ENCODE measurements around the gene RIN1. TPM values are rescaled to one million over a fixed set of nuclear protein-coding genes. Genes with fewer than 3 reads are reported as not detected.
A peak's percentile ranks its signal among the peaks of the same experiment; 100 is the strongest.
"Not testable (repeated sequence)": the region's sequence is repeated elsewhere in the genome, so short reads cannot be mapped to it uniquely, and the experiment has no call there.

The RIN1 gene
- total RNA-seq, 1 donor from 2014 or later, result 16.0 TPM

DNA sequence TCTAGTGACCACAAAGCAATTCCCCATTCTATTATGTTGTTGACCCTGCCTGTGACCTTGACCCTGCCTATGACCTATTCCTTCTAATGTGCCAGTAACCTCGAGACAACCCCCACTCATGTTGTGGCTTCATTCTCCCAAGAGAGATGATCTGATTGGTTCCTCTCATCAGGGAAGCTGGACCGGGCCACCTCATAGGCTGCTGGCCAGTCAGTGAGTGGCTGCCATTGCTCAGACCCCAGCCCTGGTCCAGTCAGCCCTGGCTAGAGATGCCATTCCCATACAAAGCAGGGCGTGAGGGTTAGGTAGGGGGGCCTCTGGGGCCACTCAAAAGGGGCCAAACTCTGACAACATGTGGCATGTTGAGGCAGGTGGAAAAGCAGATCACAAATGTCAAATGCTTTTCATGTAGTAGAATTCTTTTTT is 23.4 kb upstream of the RIN1 start:
- DNase-seq (ENCODE audit: low spot score), result no peak

DNA sequence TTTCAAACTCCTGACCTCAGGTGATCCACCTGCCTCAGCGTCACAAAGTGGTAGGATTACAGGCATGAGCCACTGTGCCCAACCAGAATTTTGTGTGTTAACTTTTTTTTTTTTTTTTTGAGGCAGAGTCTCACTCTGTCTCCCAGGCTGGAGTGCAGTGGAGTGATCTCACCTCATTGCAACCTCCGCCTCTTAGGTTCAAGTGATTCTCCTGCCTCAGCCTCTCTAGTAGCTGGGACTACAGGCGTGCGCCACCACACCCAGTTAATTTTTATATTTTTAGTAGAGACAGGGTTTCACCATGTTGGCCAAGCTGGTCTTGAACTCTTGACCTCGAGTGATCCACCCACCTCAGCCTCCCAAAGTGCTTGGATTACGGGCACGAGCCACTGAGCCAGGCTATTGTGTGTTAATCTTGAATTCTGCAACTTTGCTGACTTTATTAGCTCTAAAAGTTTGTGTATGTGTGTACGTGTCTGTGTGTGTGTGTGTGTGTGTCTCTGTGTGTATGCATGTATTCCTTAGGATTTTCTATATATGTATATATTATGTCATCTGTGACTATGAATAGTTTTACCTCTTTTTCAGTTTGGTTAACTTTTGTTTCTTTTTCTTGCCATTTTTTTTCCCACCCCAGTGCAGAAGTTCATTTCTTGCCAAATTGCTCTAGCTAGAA is 14.5 kb upstream of the RIN1 start:
- DNase-seq (ENCODE audit: low spot score), result not testable (repeated sequence)

DNA sequence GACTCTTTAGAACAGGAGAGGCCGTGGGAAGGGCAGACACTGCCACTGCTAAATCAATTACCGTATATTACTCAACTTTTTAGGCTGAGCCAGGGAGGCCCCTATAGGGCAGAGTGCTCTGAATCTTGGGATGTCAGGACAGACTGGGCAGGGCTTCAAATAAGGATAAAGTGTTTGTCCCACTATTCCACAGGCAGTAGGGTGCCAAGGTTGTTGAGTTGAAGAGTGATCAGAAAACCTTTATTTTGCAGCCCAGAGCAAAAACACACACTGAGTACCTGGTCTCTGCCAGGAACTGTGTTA is 12.8 kb upstream of the RIN1 start:
- DNase-seq (ENCODE audit: low spot score), result no peak

DNA sequence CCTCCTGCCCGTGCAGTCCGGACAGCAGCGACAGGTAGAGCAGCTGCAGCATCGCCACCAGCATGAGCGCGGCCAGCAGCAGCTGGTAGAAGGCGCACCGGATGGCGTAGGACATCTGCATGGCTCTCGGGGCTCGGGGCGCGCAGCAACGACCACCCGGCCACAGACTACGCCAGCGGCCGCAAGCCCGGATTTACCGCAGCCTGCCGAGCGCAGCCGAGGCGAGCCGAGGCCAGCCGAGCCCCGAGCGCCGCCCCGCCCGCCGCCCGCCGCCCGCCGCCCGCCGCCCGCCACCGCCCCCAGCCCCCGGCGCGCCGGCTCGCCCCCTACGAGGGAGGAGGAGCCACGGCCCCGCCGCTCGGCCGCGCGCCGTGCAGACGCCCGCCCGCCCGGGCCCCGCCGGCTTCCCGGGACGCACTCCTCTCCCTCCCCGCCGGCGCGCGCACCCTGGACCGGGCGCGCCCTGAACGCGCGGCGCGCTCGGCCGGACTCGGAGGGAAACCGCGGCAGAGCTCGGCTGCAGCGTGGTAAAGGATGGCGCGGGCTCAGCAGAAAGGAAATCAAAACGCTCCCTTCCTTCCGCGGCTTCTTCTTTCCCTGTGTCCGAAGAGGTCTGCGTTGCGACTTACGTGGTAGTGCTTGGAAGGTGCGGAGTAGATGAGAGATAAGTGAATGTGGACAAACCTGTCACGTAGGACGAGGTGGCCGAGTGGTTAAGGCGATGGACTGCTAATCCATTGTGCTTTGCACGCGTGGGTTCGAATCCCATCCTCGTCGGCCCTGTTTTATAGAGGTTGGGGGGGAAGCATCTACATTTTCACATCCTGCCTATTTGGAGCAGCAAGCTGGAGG is 11.4 kb upstream of the RIN1 start, which contains the start of gene B4GAT1:
B4GAT1 (minus strand) TSS at position 205 of the 852 bp plus-strand sequence; CDS start at position 121, 84 bp downstream.
- DNase-seq (ENCODE audit: low spot score), result peak; percentile 89

DNA sequence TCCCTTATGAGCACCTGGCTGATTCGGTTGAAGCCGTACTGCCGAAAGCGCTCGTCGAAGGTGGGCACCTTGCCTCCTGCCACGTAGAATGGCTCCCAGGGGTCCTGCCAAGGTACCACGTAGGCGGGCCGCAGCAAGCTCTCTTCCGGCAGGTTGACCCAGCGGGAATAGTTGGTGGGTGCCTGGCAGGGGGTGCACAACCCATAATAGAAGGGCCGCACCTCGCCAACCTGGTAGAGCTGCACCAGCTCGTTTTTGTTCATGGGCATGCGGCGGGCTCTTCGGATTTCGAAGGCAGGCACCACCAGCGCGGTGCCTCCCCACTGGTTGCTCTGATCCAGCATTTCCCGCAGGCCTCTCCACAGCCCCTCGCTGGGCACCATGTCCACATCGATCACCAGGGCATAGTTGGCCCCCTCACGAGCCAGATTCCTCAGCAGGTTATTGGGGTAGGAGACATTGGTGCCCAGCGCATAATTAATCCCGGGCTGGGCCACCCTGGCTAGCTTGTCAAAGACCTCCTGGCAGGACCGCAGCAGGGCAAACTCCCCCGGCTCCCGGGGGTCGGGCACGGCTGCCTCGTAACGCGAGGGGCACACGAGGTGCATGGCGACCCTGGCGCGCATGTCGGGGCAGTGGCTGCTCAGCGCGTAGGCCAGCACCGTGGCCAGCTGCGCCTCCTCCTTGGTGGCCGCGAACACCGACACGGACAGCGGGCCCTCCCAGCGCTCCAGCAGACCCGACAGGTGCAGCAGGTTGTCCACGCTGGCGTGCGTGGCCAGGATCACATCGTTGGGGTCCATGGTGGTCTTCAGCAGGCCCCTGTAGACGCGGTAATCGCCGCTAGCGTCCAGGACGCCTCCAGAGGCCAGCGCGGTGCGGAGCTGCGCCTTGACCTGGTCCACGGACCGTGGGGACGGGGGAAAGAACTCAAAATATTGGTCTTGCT is 10.5 kb upstream of the RIN1 start:
- DNase-seq (ENCODE audit: low spot score), result no peak

DNA sequence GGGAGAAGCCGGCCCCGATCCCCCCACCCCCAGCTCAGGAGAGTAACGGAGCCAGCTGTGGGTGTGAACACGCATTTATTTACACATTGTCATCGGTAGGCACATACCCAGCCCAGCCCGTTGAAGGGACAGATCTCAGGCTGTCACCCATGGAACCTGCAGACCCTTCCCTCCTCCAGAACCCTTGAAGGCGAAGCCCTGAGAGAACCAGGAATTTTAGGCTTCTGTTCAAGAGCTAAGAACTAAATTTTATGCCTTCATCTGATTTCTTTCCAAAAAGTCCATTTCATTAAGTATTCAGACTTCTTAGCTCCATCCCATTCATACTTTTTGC is 9.0 kb upstream of the RIN1 start:
- DNase-seq (ENCODE audit: low spot score), result no peak

DNA sequence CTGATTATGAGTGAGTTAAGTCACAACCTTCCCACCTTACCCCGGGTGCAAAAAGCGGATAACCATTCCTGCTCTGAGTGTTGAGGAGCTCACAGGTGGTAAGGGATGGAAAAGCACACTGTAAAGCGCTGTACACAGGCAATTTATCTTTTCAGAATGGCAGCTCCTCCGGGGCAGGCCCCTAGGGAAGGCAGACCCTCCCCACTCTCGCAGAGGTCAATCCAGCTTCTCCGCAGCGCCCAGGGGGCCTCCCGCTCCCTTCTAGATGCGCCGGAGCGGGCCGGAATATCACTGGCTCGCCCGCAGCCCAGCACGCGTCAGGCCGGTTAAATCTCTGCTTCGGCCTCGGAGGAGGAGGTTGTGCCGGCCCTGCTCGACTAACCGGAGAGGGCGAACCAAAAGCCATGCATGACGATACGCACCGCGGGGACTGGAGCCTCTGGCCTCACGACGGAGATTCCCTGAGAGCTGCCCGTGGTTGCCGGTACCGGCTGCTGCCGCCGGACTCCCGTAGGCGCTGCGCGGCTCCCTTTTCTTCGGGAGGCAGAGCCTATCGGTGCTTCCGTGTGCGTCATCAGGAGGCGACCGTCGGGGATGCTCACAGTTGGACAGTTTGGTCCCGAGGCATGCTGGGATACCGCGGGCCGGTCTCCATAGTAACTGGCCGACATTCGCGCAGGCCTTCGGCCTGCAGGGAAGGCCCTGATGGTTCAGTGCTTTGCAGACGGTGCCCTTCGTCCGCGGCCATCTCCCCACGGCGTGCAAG is 8.5 kb upstream of the RIN1 start, which contains the start of gene BRMS1:
BRMS1 (minus strand) TSS at position 555 of the 766 bp plus-strand sequence. CDS start 2,870 bp downstream, outside the sequence.
- DNase-seq (ENCODE audit: low spot score), result peak; percentile 99

DNA sequence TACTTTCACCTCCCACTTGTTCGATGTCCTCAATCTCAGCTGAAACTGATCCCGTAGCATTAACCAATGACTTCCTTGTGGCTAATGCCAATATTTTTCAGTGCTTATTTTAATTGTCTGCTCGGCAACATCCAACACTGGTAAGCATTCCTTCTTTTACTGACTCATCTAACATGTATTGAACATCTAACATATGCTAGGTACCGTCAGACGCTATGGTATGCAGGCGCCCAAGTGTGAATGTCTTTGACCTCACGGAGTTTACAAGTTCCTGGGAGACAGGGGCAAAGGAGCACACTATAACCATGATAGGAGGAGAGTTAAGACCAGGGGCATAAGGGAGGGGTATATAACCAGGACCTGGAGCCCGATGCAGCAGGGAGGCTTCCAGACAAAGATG is 6.9 kb upstream of the RIN1 start:
- DNase-seq (ENCODE audit: low spot score), result no peak

DNA sequence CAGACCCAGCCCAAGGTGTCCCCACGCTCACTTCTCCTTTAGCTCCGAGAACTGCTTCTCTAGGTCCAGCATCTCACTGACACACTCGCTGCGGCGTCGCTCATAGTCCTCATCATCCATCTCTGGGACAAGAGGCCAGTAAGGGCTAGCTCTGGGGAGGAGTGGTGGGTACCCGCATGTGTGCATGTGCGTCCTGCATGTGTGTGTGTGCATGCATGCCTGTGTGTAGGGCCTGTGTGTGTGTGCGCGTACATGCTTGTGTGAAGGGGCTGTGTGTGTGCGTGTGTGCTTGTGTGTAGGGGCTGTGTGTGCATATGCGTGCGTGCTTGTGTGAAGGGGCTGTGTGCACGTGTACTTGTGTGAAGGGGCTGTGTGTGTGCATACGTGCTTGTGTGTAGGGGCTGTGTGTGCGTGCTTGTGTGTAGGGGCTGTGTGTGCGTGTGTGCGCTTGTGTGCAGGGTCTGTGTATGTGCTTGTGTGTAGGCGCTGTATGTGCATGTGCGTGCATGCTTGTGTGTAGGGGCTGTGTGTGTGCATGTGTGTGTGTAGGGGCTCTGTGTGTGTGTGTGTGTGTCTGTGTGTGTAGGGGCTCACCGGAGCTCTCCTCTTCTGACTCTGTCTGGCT is 5.4 kb upstream of the RIN1 start:
- no peak for DNase-seq (ENCODE audit: low spot score)

DNA sequence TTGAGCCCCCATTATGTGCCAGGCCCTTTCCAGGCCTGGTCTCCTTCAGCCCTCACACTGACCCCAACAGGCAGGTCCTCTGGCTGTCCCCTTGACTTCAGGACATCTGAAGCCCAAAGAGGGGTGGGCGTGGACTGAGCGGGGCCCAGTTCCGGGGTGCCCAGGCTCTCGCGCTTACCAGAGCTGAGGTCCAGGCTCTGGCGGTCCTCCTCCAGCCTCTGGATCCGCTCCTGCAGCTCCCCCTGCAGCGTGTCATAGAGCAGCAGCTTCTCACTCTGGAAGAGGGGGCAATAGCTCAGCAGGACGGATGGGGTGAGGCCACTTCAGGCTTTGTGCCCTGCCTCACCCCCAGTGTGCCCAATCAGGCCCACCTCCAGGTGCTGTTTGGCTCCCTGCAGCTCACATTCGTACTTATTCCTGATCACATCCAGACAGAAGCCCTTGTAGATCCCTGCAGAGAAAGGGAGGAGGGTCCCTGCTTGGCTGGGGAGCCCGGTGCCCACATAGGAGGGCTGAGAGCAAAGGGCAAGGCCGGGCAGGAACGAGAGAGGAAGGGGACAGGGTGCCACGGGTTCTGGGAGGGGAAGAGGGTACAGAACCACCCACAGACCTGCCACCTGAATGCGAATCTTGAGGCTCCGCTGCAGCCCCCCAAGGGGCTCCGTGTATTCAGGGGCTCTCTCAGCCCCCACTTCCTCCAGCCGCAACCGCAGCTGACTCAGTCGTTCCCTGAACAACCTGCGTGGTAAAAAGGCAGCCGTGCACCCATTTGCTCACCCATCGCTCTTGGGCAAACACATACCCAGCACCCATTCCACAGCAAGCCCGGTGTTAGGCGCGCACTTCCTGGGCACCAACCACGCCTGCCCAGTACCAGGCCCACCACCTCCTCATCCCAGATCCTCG is 4.6 kb upstream of the RIN1 start:
- DNase-seq (ENCODE audit: low spot score), result no peak

DNA sequence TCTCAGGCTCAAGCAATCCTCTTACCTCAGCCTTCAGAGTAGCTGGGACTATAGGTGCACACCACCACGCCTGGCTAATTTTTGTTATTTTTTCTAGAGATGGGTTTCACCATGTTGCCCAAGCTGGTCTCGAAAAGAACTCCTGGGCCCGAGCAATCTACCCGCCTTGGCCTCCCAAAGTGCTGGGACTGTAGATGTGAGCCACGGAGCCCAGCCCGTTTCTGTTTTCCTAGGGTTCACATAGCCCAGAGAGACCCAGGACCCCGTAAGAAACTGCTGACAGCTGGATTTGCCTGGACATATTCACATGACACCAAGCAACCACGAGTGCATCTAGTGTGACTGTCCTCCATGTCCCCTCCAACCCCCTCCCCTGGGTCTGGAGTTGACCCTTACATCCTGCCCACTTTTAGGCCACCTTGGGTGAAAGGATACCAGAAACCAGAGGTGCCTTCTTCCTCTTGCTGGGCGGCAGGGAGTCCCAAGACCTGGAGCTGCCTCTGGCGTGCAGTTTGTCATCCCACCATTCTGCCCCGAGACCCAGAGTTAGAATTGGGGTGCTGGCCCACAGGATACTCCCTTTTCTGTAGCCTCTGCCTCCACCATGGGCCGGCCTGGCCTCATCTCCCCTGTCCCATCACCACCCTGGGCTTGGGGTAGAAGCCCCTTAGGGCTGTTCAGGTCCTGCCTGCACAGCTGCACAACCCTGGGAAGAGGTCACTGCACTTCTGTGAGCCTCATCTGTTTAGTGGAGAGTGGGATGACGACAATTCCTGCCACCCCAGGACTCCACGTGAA is 3.7 kb upstream of the RIN1 start:
- DNase-seq (ENCODE audit: low spot score), result no peak

DNA sequence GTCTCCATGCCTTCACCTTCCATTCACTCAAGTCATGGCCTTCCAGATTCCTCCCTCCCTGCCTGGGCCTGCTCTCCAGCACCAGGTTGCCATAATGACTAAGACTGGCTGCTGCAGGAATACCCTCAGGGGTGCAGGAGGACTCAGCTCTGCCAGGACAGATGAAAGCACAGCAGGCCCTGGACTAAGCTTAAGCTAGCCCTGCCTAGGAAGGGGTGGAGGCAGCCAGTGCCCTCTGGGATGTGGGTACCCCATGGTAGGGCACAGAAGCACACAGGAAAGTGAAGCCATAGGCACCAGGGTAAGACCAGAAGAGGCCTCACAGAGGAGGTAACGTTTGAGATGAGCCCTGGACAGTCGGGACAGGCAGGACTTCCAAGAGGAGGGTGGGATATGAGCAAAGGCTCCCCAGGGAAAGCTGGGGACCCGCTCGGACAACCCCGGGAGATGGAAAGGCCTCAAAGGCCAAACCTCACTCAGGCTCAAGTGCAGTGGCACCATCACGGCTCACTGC is 3.0 kb upstream of the RIN1 start:
- no peak for DNase-seq (ENCODE audit: low spot score)

DNA sequence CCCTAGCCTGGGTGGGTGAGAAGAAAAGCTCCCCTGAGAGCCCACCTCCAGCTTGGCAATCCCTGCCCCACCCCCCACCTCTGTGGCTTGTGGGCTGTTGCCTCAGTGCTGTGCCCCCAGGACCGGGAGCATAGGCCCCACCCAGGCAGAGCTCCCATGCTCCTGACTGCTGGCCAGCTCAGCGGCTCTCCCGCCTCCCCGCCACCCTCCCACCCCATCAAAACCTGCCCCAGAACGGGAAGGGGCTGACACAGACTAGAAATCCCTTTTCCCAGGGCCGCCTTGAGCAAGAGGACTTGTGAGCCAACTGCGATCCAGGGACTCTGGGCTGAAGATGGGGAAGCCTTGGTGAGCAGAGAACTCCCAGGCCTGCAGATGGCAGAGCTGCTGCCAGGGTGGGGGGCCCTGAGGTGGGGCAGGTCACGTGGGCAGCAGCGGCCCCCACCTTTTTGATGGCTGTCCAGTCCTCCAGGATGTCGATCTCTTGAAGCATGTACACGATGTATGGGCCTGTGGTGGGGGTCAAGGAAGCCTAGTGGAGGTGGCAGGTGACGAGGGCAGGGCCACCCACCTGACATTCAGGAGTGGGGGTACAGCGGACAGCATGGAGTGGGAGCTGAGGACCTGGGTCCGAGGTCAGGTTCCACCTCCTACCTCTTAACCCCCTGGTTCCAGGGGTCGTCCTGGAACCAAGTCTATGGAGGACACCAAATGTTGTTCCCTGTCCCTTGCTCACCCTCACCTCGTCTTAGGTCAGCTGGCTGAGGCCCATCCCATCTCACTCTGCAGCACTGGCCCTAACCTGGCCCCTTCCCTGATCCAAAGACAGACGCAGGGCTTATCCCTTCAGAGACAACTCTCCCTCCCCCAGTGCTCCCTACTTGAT is 2.3 kb upstream of the RIN1 start:
- no peak for DNase-seq (ENCODE audit: low spot score)

DNA sequence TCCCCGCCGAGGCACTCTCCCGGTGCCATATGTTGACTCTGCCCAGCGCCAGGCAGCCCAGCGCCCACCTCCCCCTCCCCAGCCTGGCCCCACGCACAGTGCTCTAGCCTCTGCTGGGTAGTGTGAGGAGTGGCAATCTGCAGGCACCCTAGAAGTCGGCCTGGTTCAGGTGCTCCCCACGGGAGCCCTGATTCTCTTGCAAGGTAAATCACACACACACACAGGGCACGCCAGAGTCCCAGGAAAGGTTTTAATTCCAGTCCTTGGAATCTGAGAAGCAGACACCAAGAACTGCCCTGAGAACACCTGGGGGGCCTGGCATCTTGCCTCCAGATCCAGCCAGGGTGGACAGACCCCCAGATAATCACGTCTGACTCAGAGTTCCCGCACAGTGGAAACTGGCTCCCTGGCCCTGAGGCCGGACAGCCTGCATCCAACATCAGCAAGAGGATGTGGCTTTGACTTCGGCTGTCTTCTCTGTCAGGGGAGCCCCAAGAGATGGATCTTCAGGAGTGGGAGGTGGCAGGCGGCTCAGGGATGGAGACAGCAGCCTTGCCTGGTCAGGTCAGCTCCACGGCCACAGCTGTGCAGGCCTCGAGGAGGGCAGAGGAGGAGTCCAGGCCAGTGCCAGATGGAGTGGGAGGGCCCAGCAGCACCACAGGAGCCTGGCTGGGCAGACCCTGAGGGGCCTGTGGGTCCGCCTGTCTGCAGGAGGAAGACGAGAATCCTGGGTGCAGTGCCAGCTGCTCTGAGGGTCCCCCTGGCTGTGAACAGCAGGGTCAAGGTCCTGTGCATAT is 1.1 kb upstream of the RIN1 start:
- DNase-seq (ENCODE audit: low spot score), result no peak

DNA sequence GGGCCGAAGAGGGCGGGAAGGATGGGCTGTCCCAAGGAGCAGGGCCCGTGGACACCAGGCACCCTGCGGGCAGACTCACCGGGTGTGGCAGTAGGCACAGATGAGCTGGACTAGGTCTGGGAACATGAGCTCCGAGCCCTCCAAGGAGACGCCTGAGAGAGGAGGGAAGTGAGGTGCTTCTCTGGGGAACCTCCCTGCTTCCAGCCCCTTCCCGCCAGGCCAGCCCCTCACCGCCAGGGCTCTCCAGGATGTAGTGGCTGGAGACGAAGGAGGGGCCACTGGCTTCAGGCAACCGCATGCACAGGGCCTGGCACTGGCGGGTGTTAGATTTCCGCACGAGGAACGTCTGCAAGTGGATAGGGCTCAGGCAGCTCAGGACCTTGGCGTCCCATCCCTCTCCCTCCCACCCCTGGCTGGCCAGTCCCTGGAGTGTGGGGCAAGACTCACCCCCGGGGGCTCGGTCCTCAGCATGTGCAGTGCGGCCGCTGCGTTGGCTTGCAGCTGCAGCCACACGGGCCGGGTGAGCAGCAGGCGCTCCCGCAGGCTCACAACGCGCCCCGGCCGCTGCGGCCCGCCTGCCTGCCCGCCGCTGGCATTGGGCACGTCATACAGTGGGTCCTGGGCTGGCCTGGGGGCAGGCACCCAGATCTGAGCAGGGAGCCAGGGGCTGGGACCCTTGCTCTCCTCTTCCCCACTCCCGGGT is 552 bp downstream of the RIN1 start:
- no peak for DNase-seq (ENCODE audit: low spot score)
